Measurements from ENCODE around the gene GARIN5B. TPM values are rescaled to one million over a fixed set of nuclear protein-coding genes. Genes with fewer than 3 reads are reported as not detected.

The GARIN5B gene
- total and polyA plus RNA-seq, 2 donors (not counting 1 experiment from before 2014, with no cell fraction given) = not detected

DNA sequence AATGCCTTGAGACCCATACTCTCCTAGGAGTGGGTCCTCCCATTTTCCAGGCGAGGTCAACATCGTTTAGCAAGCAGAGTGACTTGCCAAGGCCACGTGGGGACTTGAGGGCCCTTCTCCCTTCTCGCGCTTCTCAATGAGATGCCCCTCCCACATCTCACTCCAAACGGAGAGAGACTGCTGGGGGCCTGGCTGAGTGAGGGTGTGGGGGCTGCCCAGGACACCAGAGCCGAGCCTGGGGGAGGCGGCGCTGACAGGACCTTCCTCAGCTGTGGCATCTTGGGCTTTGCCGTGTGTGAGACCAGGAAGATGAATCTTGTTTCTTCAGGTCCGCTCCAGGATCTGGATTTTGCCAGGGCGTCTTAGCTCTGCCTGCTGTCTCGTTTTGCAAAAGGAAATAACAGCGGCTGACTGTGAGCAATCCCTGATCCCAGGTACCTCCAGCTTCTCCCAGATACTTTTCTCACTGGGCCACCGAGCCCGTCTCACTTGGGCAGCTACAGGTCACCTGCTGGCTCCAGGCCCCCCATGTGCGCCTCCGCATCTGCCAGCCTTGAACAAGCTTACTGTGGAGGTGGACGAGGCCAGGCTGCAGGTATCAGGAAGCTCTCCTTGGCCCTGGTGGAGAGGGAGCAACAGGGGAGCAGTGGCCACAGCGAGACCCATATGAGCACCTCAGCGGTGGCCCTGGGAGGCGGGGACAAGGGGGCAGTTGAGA lies 14.6 kb downstream of the GARIN5B start:
- Histone ChIP-seq H2AFZ (ENCODE audit: insufficient read depth, low read depth, low read length, poor library complexity, severe bottlenecking) (no peak overlapping the region), H3K4me1 (ENCODE audit: control insufficient read depth in 2 of 2, insufficient read depth in 2 of 2, low read length in 2 of 2) (peaks cover 8 to 17% of the 10 kb centered on the region in 2 donors), H3K4me3 (ENCODE audit: control extremely low read depth in 1 of 5, extremely low read depth in 1 of 5, insufficient read depth in 1 of 5, low read depth in 2 of 5, low read length in 4 of 5) (no peak overlapping the region), H3K27me3 (replicated peaks in 1 of 4; ENCODE audit: control extremely low read depth in 1 of 4, control insufficient read depth in 3 of 4, insufficient read depth in 4 of 4, low read length in 3 of 4) (peaks cover 0 to 31% (median 13%) of the 10 kb centered on the region in 4 experiments), H3K27ac (ENCODE audit: low read length in 2 of 2) (no peak overlapping the region), H3K9me3 (ENCODE audit: control extremely low read depth in 1 of 3, control insufficient read depth in 2 of 3, insufficient read depth in 1 of 3, low read length in 2 of 3) (peaks cover 0 to under 1% (median 0%) of the 10 kb centered on the region in 3 donors), H3K4me2 (replicated peaks; ENCODE audit: low read depth, low read length, poor library complexity, severe bottlenecking) (no peak overlapping the region), H3K9ac (ENCODE audit: low read length) (no peak overlapping the region), H3K36me3 (replicated peaks in 1 of 2; ENCODE audit: control extremely low read depth in 1 of 2, control insufficient read depth in 1 of 2, extremely low read depth in 1 of 2, insufficient read depth in 2 of 2, low read length in 1 of 2) (peaks cover 0 to 4% of the 10 kb centered on the region in 2 experiments), H4K20me1 (ENCODE audit: control insufficient read depth, insufficient read depth, low read length, poor library complexity, severe bottlenecking) (no peaks in the 10 kb centered on the region), H3K79me2 (ENCODE audit: control insufficient read depth, insufficient read depth, low read length) (no peaks in the 10 kb centered on the region)
- WGBS (ENCODE audit: insufficient coverage) = 96% methylated on average over 15 of the region's 22 CpGs
- CTCF ChIA-PET = interaction anchor here (0.5 to 1.1 kb wide), 3 partner anchors 9 to 71 kb away, joined by 3 read pairs; partner anchors contain the start of gene KMT5C
- Mint-ChIP-seq H3K4me1 (peaks cover 14% of the 10 kb centered on the region), H3K27ac (no peak overlapping the region), H3K9me3 (ENCODE audit: insufficient read depth) (no peaks in the 10 kb centered on the region), H3K4me3 (no peak overlapping the region), H3K27me3 (peaks cover 31% of the 10 kb centered on the region)
- TF ChIP-seq CTCF (IDR thresholded peaks at IDR 0.05) (no peak), EZH2 (IDR thresholded peaks at IDR 0.05; ENCODE audit: borderline replicate concordance, insufficient read depth, low read depth, low read length, poor library complexity, severe bottlenecking) (no peak)
- POLR2A ChIA-PET = interaction anchor here (0.9 kb wide), 1 partner anchor 27 kb away, joined by 4 read pairs; no protein-coding TSS in a partner anchor
- intact Hi-C loops (cut with micrococcal nuclease) = no loop called here
- no peak for ATAC-seq (ENCODE audit: low read depth)
- no peak for DNase-seq

DNA sequence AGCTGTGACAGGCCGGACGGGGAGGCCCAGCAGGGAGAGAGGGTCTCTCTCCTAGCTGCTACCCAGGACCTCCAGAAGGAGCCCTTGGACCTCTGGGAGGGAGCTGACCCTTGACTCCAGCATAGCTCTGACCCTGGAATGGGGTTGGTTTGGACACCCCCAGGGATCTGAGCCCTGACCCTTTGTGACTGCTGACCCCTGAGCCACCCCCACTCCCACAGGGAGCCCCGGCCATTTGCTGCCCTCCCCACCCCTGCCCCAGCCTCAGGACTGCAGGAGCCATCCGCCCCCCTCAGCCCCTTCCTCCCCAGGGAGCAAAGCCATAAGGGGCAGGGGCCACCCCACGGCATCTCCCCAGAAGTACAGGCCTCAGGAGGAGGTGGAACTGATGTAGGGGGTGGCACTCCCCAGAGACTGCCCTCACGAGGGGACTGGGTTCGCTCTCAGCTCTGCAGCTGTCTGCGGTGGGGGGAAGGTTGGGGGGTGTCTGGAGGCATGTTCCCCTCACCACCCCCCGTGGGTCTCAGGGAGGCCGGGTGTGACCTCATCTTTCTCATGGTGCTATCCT lies 15.5 kb downstream of the GARIN5B start:
- Mint-ChIP-seq H3K27me3 (peaks cover 22% of the 10 kb centered on the region), H3K4me3 (no peak overlapping the region), H3K4me1 (peaks cover 5% of the 10 kb centered on the region), H3K27ac (no peak overlapping the region), H3K9me3 (ENCODE audit: insufficient read depth) (no peaks in the 10 kb centered on the region)
- H3K4me1 ChIP-seq (ENCODE audit: control insufficient read depth in 2 of 2, insufficient read depth in 2 of 2, low read length in 2 of 2) = peaks cover 0 to 8% of the 10 kb centered on the region in 2 donors
- WGBS (ENCODE audit: insufficient coverage) = 94% methylated on average over 2 of the region's 10 CpGs
- no peaks in the 10 kb centered on the region for H4K20me1 ChIP-seq (ENCODE audit: control insufficient read depth, insufficient read depth, low read length, poor library complexity, severe bottlenecking)
- no peaks in the 10 kb centered on the region for H3K9me3 ChIP-seq (ENCODE audit: control extremely low read depth in 1 of 3, control insufficient read depth in 2 of 3, insufficient read depth in 1 of 3, low read length in 2 of 3)
- TF ChIP-seq CTCF (IDR thresholded peaks at IDR 0.05) = no peak
- no peak for TF ChIP-seq EZH2 (IDR thresholded peaks at IDR 0.05; ENCODE audit: borderline replicate concordance, insufficient read depth, low read depth, low read length, poor library complexity, severe bottlenecking)
- no peak overlapping the region for H3K4me3 ChIP-seq (ENCODE audit: control extremely low read depth in 1 of 5, extremely low read depth in 1 of 5, insufficient read depth in 1 of 5, low read depth in 2 of 5, low read length in 4 of 5)
- ChIA-PET POLR2A (no interaction called here), CTCF (no interaction called here)
- H3K4me2 ChIP-seq (replicated peaks; ENCODE audit: low read depth, low read length, poor library complexity, severe bottlenecking) = no peak overlapping the region
- no peak overlapping the region for H3K27ac ChIP-seq (ENCODE audit: low read length in 2 of 2)
- ATAC-seq (ENCODE audit: low read depth) = no peak
- H3K79me2 ChIP-seq (ENCODE audit: control insufficient read depth, insufficient read depth, low read length) = no peaks in the 10 kb centered on the region
- H2AFZ ChIP-seq (ENCODE audit: insufficient read depth, low read depth, low read length, poor library complexity, severe bottlenecking) = no peak overlapping the region
- H3K27me3 ChIP-seq (replicated peaks in 1 of 4; ENCODE audit: control extremely low read depth in 1 of 4, control insufficient read depth in 3 of 4, insufficient read depth in 4 of 4, low read length in 3 of 4) = peaks cover 0 to 21% (median 8%) of the 10 kb centered on the region in 4 experiments
- peaks cover 0 to 10% of the 10 kb centered on the region in 2 experiments for H3K36me3 ChIP-seq (replicated peaks in 1 of 2; ENCODE audit: control extremely low read depth in 1 of 2, control insufficient read depth in 1 of 2, extremely low read depth in 1 of 2, insufficient read depth in 2 of 2, low read length in 1 of 2)
- no peak overlapping the region for H3K9ac ChIP-seq (ENCODE audit: low read length)
- intact Hi-C loops (cut with micrococcal nuclease) = no loop called here
- no peak for DNase-seq

Data from B cell (primary cell).